Pancreas (tissue), 10 donors: ENCODE measurements around the gene TRIM25. TPM values are rescaled to one million over a fixed set of nuclear protein-coding genes. Genes with fewer than 3 reads are reported as not detected.

Experiments
- ATAC-seq, 4 donors: fragments of 200-7000 bp; cut with Tn5 transposase; one replicate each; pipeline versions ENCODE4 v1.8.0 to v1.9.1; 2020; ENCODE audit warnings: mild to moderate bottlenecking in 4 of 4, moderate library complexity in 4 of 4
- DNase-seq, 6 donors: peaks; one replicate each; pipeline ENCODE4 v3.0.0-alpha.2; 2020
- FAIRE-seq: peaks from 2 replicates; lab custom pipeline; 2012; peaks lifted over from hg19 to GRCh38; lab: Jason Lieb, UNC
- H3K27ac ChIP-seq, 4 donors: fragments of 200-600 bp; sonication (generic); 1 replicate in 3 of 4; 2 replicates in 1 of 4; pipeline versions ENCODE4 v1.5.0 to v1.8.0; 2020
- H3K27me3 ChIP-seq, 4 donors: fragments of 200-600 bp; one replicate each; pipeline ENCODE4 v1.8.0; 2021
- H3K36me3 ChIP-seq, 3 donors: fragments of 200-600 bp; sonication (generic) in 1 of 3; one replicate each; pipeline versions ENCODE4 v1.5.0 to v1.8.0; 2020 to 2021
- H3K4me1 ChIP-seq, 3 donors: fragments of 200-600 bp; one replicate each; pipeline ENCODE4 v1.8.0; 2021
- H3K4me3 ChIP-seq, 4 donors: fragments of 200-600 bp; sonication (generic) in 2 of 4; one replicate each; pipeline versions ENCODE4 v1.5.0 to v1.8.0; 2020 to 2021
- H3K9me3 ChIP-seq, 4 donors: fragments of 200-600 bp; one replicate each; pipeline ENCODE4 v1.8.0; 2021
- WGBS, 2 donors: extraction: QIAGEN DNeasy Blood & Tissue Kit; methylation state at CpG; one replicate each; pipeline ENCODE4 v1.1.7; 2013; 5-methylcytosine and 5-hydroxymethylcytosine counted together
- intact Hi-C, 3 donors: fragments of 100-400 bp; cut with DNase I; formaldehyde crosslinking; loops; one replicate each; pipeline versions ENCODE4 v1.11.1 to v1.14.2; 2022
- polyA plus RNA-seq, 2 donors: library from polyadenylated mRNA; stranded (reverse); fragments of 200-250 nt; gene quantifications; one replicate each; pipeline ENCODE4 v1.2.3, GENCODE V29; 2013
- total RNA-seq, 6 donors: library from RNA; stranded (reverse); fragmentation: NEBNext Ultra II Directional in 4 of 6; extraction: Animal tissue kit (Norgen Biotek cat#: 25700) in 4 of 6; gene quantifications; one replicate each; pipeline versions ENCODE4 v1.2.1 to v1.2.4, GENCODE V29; 2021 to 2023
- TF ChIP-seq, protein P1 (sequence below), 4 donors: fragments of 200-600 bp; sonication (generic) in 3 of 4; IDR thresholded peaks; one replicate each; pipeline versions ENCODE4 v1.5.0 to v1.8.0; 2021; ENCODE audit warnings: antibody characterized with exemption in 4 of 4
- donor health status: healthy with polysubstance abuse.
- donor health status: DM: no; HTN: no; CAD: no; lungs with moderate emphysema.
- donor health status: DM: no; HTN: no; CAD: no.
- donor health status: control.
- donor health status: control.
- donor health status: Bipolar disorder and iron deficiency.
- donor health status: DM: yes; HTN: yes; CAD: no.
- donor health status: DM: no; HTN: no; CAD: no.
- donor health status: DM: no; HTN: no; CAD: no.
- donor health status: DM: yes; HTN: yes; CAD: no.

The TRIM25 gene
- total and polyA plus RNA-seq, 8 donors, result 12.2 to 39.4 (median 20.1) TPM

DNA sequence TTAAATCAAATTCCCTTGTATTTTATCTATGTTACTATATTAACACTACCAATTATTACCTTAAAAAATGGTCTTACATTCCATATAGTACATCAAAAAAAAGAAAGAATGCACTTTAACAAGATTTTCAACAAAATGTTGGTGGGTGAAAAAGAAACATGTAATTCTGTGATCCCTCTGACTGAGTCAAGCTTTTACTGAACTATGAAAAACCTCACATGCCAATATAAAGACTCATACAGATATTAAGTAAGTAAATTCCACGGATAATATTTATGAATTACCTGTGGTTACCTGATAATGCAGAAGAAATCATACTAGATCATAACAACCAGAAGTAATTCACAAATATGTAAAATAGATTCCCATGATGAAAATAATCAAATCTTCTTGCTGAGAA is 34.6 kb upstream of the TRIM25 start:
- Histone ChIP-seq H3K4me1 (no peaks in the 10 kb centered on the region), H3K27me3 (no peaks in the 10 kb centered on the region), H3K36me3 (peaks cover 0 to 42% (median 11%) of the 10 kb centered on the region in 3 donors), H3K4me3 (no peak overlapping the region), H3K27ac (no peak overlapping the region), H3K9me3 (no peaks in the 10 kb centered on the region)
- 89 to 97% methylated on average over 1 of the region's 1 CpG for WGBS, 2 donors
- TF ChIP-seq, protein P1, sequence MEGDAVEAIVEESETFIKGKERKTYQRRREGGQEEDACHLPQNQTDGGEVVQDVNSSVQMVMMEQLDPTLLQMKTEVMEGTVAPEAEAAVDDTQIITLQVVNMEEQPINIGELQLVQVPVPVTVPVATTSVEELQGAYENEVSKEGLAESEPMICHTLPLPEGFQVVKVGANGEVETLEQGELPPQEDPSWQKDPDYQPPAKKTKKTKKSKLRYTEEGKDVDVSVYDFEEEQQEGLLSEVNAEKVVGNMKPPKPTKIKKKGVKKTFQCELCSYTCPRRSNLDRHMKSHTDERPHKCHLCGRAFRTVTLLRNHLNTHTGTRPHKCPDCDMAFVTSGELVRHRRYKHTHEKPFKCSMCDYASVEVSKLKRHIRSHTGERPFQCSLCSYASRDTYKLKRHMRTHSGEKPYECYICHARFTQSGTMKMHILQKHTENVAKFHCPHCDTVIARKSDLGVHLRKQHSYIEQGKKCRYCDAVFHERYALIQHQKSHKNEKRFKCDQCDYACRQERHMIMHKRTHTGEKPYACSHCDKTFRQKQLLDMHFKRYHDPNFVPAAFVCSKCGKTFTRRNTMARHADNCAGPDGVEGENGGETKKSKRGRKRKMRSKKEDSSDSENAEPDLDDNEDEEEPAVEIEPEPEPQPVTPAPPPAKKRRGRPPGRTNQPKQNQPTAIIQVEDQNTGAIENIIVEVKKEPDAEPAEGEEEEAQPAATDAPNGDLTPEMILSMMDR (IDR thresholded peaks at IDR 0.05), result no peak
- no peak for ATAC-seq
- FAIRE-seq, result no peak
- intact Hi-C loops, result no loop called here
- no peak for DNase-seq

DNA sequence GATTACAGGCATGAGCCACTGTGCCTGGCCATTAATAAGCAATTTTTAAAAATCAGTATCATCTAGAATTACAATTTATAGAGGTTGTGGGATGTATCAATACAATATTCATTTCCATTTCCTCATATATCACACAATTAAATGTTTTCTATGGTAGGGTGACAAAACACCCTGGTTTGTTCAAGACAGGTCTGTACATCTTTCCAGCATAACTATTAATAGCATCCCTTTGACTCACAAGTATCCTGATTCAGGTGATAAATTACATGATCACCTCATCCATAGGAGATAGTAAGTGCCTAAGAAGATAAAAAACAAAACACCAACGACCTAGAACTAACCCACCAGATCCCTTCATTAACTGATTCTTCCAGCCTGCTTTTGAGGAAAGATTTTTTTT is 33.9 kb upstream of the TRIM25 start:
- no peaks in the 10 kb centered on the region for H3K27me3 ChIP-seq
- peaks cover 0 to 49% (median 11%) of the 10 kb centered on the region in 3 donors for H3K36me3 ChIP-seq
- no peak for DNase-seq
- no peak for FAIRE-seq
- no peaks in the 10 kb centered on the region for H3K9me3 ChIP-seq
- H3K27ac ChIP-seq, result no peak overlapping the region
- ATAC-seq, result no peak
- 54 to 56% methylated on average over 1 of the region's 1 CpG for WGBS, 2 donors
- no peaks in the 10 kb centered on the region for H3K4me1 ChIP-seq
- TF ChIP-seq, protein P1 (IDR thresholded peaks at IDR 0.05), result no peak
- H3K4me3 ChIP-seq, result no peak overlapping the region
- intact Hi-C loops, result no loop called here

DNA sequence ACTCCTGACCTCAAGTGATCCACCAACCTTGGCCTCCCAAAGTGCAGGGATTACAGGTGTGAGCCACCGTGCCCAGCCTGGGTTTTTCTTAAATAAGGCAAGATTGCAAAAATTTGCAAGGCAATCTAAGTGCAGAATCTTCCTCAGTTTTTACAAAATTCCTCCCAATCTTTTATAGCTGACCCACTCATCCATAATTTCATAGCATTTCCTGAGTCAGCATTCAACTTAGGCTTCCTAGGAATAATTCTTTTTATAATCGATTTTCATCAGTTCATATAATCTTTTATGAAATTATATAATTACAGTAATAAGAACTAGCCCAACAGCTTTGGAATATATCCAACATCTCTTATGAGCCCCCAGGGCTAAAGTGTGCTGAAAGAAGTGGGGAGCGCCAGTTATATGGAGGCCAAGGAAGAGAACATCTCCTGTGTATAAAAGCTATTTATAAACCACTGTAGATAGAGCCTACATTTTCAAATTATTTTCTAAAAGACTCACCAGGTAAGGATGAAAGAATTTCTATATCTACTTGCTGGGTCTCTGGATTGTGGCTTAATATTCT is 32.2 kb upstream of the TRIM25 start:
- Histone ChIP-seq H3K4me3 (no peak overlapping the region), H3K4me1 (no peaks in the 10 kb centered on the region), H3K27me3 (no peaks in the 10 kb centered on the region), H3K27ac (no peak overlapping the region), H3K36me3 (peaks cover 0 to 57% (median 11%) of the 10 kb centered on the region in 3 donors), H3K9me3 (no peaks in the 10 kb centered on the region)
- intact Hi-C loops, result no loop called here
- ATAC-seq, result no peak
- TF ChIP-seq, protein P1 (IDR thresholded peaks at IDR 0.05), result no peak
- no peak for FAIRE-seq
- no peak for DNase-seq
- 90 to 97% methylated on average over 3 of the region's 3 CpGs for WGBS, 2 donors

DNA sequence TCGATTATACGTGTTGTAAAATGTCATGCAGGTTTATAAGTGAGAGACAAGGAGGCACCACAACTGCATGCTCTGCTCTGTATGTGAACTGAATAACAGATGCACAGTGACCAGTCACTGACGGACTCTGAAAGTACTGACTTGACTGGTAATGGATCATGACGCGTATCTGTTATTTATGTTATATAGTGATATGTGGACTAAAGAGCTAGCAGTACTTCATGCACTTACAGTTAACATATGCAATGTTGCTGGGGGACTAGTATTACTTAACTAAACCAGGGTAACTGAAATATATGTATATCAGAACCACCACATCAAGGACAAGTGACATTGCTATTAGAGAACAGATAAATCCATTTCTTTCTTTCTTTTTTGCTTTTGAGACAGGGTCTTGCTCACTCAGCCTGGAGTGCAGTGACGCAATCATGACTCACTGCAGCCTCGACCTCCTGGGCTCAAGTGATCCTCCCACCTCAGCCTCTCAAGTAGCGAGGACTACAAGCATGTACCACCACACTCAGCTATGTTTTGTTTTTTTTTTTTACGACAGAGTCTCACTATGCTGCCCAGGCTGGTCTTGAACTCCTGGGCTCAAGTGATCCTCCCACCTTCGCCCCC is 29.8 kb upstream of the TRIM25 start:
- Histone ChIP-seq H3K27me3 (no peaks in the 10 kb centered on the region), H3K27ac (no peak overlapping the region), H3K4me1 (no peaks in the 10 kb centered on the region), H3K4me3 (no peak overlapping the region), H3K9me3 (no peaks in the 10 kb centered on the region), H3K36me3 (peaks cover 0 to 43% (median 4%) of the 10 kb centered on the region in 3 donors)
- no peak for FAIRE-seq
- intact Hi-C loops, result no loop called here
- TF ChIP-seq, protein P1 (IDR thresholded peaks at IDR 0.05), result no peak
- no peak for DNase-seq
- ATAC-seq, result no peak
- 93% methylated on average over 10 of the region's 10 CpGs for WGBS, 2 donors
